Left ventricle myocardium inferior (tissue), 1 donor: Measurements from ENCODE around the gene SNRPB. TPM values are rescaled to one million over a fixed set of nuclear protein-coding genes. Genes with fewer than 3 reads are reported as not detected.
A peak's percentile ranks its signal among the peaks of the same experiment; 100 is the strongest.

Experiments
- DNase-seq: peaks from one replicate; pipeline ENCODE4 v3.0.0-alpha.2; 2020
- H3K27ac ChIP-seq: fragments of 200-600 bp; replicated peaks from 2 replicates; pipeline ENCODE4 v1.8.0; 2021
- H3K27me3 ChIP-seq: fragments of 200-600 bp; 2 replicates; pipeline ENCODE4 v1.8.0; 2021; ENCODE audit warnings: low read depth
- H3K36me3 ChIP-seq: fragments of 200-600 bp; 2 replicates; pipeline ENCODE4 v1.8.0; 2021
- H3K4me1 ChIP-seq: fragments of 200-600 bp; 2 replicates; pipeline ENCODE4 v1.8.0; 2021
- H3K4me3 ChIP-seq: fragments of 200-600 bp; 2 replicates; pipeline ENCODE4 v1.8.0; 2021; ENCODE audit warnings: mild to moderate bottlenecking, moderate library complexity
- H3K9me3 ChIP-seq: fragments of 200-600 bp; replicated peaks from 2 replicates; pipeline ENCODE4 v1.8.0; 2021
- intact Hi-C: fragments of 100-400 bp; cut with micrococcal nuclease; formaldehyde crosslinking; loops from one replicate; pipeline ENCODE4 v1.11.0; 2022
- long read RNA-seq: library from polyadenylated mRNA; unstranded; transcript quantifications from one replicate; pipeline ENCODE4 v2.0.0, GENCODE V29; 2021
- total RNA-seq: library from RNA; stranded (reverse); fragmentation: NEBNext Ultra II Directional; extraction: Animal tissue kit (Norgen Biotek cat#: 25700); gene quantifications from one replicate; pipeline ENCODE4 v1.2.1, GENCODE V29; 2021
- TF ChIP-seq, protein P1 (sequence below): fragments of 200-600 bp; IDR thresholded peaks from 2 replicates; pipeline ENCODE4 v1.8.0; 2021; ENCODE audit warnings: antibody characterized with exemption, mild to moderate bottlenecking, borderline replicate concordance
- donor health status: DM: no; HTN: yes; CAD: no; lungs with severe emphysema.

The SNRPB gene
- total RNA-seq = 49.3 TPM
- long read RNA-seq, transcript SNRPB-201 (7 exons, 1,154 nt) = major isoform, 44 of 51 reads
- long read RNA-seq, partial matches to known transcripts = 2 of 51 reads
- long read RNA-seq, other reads (novel, unspliced or antisense) = 2 of 51 reads

DNA sequence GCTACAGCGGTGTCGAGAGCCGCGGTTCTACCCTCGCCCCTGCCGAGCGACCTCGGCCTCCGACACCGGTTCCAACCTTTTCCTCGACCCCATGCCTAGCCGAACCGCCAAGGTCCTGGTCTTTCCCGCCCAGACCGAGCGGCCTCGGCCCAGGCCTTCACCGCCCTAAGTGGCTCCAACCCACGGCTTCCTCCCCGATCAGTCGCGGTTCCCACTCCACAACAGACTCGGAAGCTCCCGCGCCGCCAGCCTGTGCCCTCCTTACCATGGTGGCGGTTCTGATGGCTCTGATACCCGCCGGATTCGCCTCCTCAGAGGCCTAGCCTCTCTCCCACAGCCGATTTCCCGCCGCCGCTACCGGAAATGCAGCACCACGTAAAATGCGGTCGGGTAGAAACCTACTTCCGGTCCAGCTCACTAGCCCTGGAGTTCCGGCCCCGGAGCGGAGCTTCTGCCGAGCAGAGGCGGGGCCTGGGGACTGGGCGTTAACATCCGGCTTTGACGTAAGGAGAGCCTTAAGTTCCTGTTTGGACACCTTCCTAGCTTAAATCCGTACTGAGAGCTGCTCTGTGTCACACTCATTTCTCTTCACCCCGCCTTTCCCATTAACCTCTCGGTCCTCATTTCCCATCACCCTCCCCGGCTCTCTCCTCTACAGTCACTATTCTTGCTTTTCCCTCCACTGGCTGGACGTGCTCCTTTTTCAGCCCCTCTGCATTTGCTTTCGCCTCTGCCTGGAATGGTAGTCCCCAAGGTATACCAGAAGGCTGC lies at the start of gene SNRPB:
SNRPB (minus strand) TSS at position 367 of the 771 bp plus-strand sequence; CDS start at position 268, 99 bp downstream.
- Histone ChIP-seq H3K4me3 (peak within 1 kb of the TSS; percentile 90), H3K9me3 (no peaks in the 10 kb centered on the region), H3K27me3 (no peaks in the 10 kb centered on the region), H3K27ac (peak within 1 kb of the TSS; percentile 95), H3K4me1 (peaks cover 33% of the 10 kb centered on the region), H3K36me3 (peaks cover 20% of the 10 kb centered on the region)
- TF ChIP-seq, protein P1, sequence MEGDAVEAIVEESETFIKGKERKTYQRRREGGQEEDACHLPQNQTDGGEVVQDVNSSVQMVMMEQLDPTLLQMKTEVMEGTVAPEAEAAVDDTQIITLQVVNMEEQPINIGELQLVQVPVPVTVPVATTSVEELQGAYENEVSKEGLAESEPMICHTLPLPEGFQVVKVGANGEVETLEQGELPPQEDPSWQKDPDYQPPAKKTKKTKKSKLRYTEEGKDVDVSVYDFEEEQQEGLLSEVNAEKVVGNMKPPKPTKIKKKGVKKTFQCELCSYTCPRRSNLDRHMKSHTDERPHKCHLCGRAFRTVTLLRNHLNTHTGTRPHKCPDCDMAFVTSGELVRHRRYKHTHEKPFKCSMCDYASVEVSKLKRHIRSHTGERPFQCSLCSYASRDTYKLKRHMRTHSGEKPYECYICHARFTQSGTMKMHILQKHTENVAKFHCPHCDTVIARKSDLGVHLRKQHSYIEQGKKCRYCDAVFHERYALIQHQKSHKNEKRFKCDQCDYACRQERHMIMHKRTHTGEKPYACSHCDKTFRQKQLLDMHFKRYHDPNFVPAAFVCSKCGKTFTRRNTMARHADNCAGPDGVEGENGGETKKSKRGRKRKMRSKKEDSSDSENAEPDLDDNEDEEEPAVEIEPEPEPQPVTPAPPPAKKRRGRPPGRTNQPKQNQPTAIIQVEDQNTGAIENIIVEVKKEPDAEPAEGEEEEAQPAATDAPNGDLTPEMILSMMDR = no peak
- DNase-seq = peak; percentile 95
- intact Hi-C loops = no loop called here

DNA sequence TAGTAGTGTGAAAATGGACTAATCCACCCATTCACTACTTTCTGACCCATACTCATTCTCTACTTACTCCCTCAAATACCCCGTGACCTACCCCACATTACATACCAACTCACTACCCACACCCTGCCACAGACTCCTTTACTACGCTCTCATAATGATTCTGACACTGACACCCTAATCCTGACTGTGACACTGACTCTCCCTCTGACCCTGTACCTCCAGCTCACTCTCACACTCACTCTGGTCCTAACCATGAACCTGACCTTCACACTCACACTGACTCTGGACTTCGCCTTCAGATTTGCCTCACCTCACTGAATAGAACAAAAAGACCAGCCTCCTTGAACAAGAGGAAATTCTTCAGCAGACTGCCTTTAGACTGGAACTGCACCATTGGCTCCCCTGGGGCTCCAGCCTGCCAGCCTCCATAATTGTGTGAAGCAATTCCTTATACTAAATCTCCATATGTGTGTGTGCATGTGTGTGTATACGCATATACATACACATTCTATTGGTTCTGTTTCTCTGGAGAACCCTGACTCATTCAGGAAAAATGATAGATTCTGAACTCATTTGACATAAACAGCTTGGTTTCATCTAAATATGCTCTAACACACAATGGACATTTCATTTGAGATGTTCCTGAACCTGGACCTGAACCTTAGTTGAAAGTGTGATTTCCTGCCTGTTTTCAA lies 48.7 kb upstream of the SNRPB start:
- H3K4me3 ChIP-seq = no peak overlapping the region
- intact Hi-C loops = no loop called here
- DNase-seq = no peak
- peaks cover 8% of the 10 kb centered on the region for H3K4me1 ChIP-seq
- no peaks in the 10 kb centered on the region for H3K9me3 ChIP-seq
- H3K36me3 ChIP-seq = no peaks in the 10 kb centered on the region
- H3K27ac ChIP-seq = no peak overlapping the region
- TF ChIP-seq, protein P1 = no peak
- no peaks in the 10 kb centered on the region for H3K27me3 ChIP-seq

DNA sequence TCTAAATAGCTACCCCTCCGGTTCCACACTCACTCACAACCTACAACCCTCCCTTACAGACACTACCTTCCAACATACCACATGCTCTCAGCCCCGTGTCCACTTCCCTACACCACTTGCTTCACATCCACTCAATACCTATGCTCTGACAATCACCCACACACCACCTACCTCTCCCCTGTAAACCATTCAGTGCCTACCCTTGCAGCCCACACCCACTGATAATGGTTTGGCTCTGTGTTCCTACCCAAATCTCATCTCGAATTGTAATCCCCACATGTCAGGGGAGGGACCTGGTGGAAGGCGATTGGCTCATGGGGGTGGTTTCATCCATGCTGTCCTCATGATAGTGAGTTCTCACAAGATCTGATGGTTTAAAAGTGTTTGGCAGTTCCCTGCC lies 48.0 kb upstream of the SNRPB start:
- TF ChIP-seq, protein P1 = no peak
- no peaks in the 10 kb centered on the region for H3K9me3 ChIP-seq
- intact Hi-C loops = no loop called here
- H3K4me1 ChIP-seq = peaks cover 4% of the 10 kb centered on the region
- DNase-seq = no peak
- no peak overlapping the region for H3K4me3 ChIP-seq
- H3K36me3 ChIP-seq = no peaks in the 10 kb centered on the region
- no peaks in the 10 kb centered on the region for H3K27me3 ChIP-seq
- no peak overlapping the region for H3K27ac ChIP-seq

DNA sequence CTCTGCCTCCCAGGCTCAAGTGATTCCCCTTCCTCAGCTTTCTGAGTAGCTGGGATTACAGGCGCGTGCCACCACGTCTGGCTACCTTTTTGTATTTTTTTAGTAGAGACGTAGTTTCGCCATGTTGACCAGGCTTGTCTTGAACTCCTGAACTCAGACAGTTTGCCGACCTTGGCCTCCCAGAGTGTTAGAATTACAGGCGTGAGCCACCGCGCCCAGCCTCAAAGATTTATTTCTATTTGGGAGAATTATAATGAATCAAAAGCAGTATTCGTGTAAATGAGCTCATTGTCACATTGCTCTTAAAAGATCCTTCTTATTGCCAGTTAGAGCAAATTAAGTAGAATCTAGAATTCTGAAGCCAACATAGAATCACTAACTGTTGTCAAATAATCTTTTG lies 47.5 kb upstream of the SNRPB start:
- Histone ChIP-seq H3K27ac (no peak overlapping the region), H3K27me3 (no peaks in the 10 kb centered on the region), H3K4me3 (no peak overlapping the region), H3K36me3 (no peaks in the 10 kb centered on the region), H3K4me1 (peaks cover 4% of the 10 kb centered on the region), H3K9me3 (no peaks in the 10 kb centered on the region)
- intact Hi-C loops = no loop called here
- no peak for DNase-seq
- TF ChIP-seq, protein P1 = no peak

DNA sequence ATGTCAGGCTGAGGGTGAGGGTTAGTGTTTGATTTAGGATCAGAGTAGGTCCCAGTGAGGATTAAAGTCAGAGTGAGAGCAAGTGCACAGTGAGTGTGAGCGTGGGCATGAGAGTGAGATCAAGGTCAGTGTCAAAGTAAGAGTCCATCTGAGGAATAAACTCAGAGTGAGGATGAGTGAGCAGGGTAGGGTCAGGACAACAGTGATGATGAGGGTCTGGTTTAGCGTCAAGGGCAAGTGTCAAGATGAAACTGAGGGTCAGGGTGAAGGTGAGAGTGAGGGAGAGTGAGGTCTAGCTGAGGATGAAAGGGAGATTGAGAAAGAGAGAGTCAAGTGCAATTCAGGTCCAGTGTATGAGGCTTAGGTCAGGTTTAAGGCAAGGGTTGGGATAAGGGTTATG lies 45.8 kb upstream of the SNRPB start:
- Histone ChIP-seq H3K4me1 (no peaks in the 10 kb centered on the region), H3K36me3 (no peaks in the 10 kb centered on the region), H3K9me3 (no peaks in the 10 kb centered on the region), H3K27ac (no peak overlapping the region), H3K27me3 (no peaks in the 10 kb centered on the region), H3K4me3 (no peak overlapping the region)
- TF ChIP-seq, protein P1 = no peak
- no peak for DNase-seq
- intact Hi-C loops = no loop called here
